Astrocyte (in vitro differentiated cells and primary cell): ENCODE results near the gene CACNA1B. TPM values are rescaled to one million over a fixed set of nuclear protein-coding genes. Genes with fewer than 3 reads are reported as not detected.

ENCODE experiments used
- DNase-seq: peaks from one replicate; pipeline ENCODE4 v3.0.0-alpha.2; 2010; ENCODE audit warnings: low read depth
- FAIRE-seq: peaks from 2 replicates; lab custom pipeline; 2011; peaks lifted over from hg19 to GRCh38; lab: Jason Lieb, UNC
- H2AFZ ChIP-seq: 2 replicates; pipeline ENCODE4 v1.6.0; 2012; ENCODE audit warnings: low read depth, low read length, inconsistent platforms
- H3K27ac ChIP-seq: 2 replicates; pipeline ENCODE4 v1.5.1; 2011; ENCODE audit warnings: low read depth, low read length, inconsistent platforms
- H3K27me3 ChIP-seq: 2 replicates; pipeline ENCODE4 v1.6.0; 2011; ENCODE audit warnings: low read length, inconsistent platforms; ENCODE audit not compliant: insufficient read depth
- H3K36me3 ChIP-seq: 2 replicates; pipeline ENCODE4 v1.5.1; 2011; ENCODE audit warnings: low read length, inconsistent platforms; ENCODE audit not compliant: insufficient read depth
- H3K4me1 ChIP-seq: 2 replicates; pipeline ENCODE4 v1.5.1; 2011; ENCODE audit warnings: low read length, inconsistent platforms; ENCODE audit not compliant: insufficient read depth
- H3K4me2 ChIP-seq: 2 replicates; pipeline ENCODE4 v1.6.0; 2012; ENCODE audit warnings: low read length, inconsistent platforms
- H3K4me3 ChIP-seq: 2 replicates; pipeline ENCODE4 v1.5.1; 2011; ENCODE audit warnings: low read depth, mild to moderate bottlenecking, low read length, inconsistent platforms; ENCODE audit not compliant: insufficient read depth
- H3K79me2 ChIP-seq: 2 replicates; pipeline ENCODE4 v1.6.0; 2012; ENCODE audit warnings: mild to moderate bottlenecking, low read length, inconsistent platforms; ENCODE audit not compliant: insufficient read depth
- H3K9ac ChIP-seq: 2 replicates; pipeline ENCODE4 v1.6.0; 2012; ENCODE audit warnings: mild to moderate bottlenecking, low read length, inconsistent platforms
- H3K9me3 ChIP-seq: 2 replicates; pipeline ENCODE4 v1.5.1; 2012; ENCODE audit warnings: low read depth, mild to moderate bottlenecking, low read length, inconsistent platforms; ENCODE audit not compliant: insufficient read depth
- H4K20me1 ChIP-seq: 2 replicates; pipeline ENCODE4 v1.6.0; 2012; ENCODE audit warnings: low read length, inconsistent platforms; ENCODE audit not compliant: insufficient read depth
- H3K27ac Mint-ChIP-seq: one replicate; pipeline ENCODE4 v1.8.0; 2021; ENCODE audit warnings: mild to moderate bottlenecking, mixed read lengths; ENCODE audit not compliant: unreplicated experiment
- H3K27me3 Mint-ChIP-seq: one replicate; pipeline ENCODE4 v1.8.0; 2021; ENCODE audit warnings: low read depth, mixed read lengths; ENCODE audit not compliant: unreplicated experiment
- H3K36me3 Mint-ChIP-seq: one replicate; pipeline ENCODE4 v1.8.0; 2021; ENCODE audit warnings: low read depth, mixed read lengths; ENCODE audit not compliant: unreplicated experiment
- H3K4me1 Mint-ChIP-seq: one replicate; pipeline ENCODE4 v1.8.0; 2021; ENCODE audit warnings: low read depth, mixed read lengths; ENCODE audit not compliant: unreplicated experiment
- H3K4me3 Mint-ChIP-seq: one replicate; pipeline ENCODE4 v1.8.0; 2021; ENCODE audit warnings: mild to moderate bottlenecking, moderate library complexity, mixed read lengths; ENCODE audit not compliant: unreplicated experiment
- H3K9me3 Mint-ChIP-seq: one replicate; pipeline ENCODE4 v1.8.0; 2021; ENCODE audit warnings: mild to moderate bottlenecking, mixed read lengths; ENCODE audit not compliant: unreplicated experiment
- CTCF ChIP-seq: IDR thresholded peaks from 2 replicates; pipeline ENCODE4 v1.5.1; 2011; ENCODE audit warnings: low read depth, mild to moderate bottlenecking, inconsistent platforms, low read length, moderate library complexity; ENCODE audit not compliant: insufficient read depth
- EZH2 ChIP-seq: IDR thresholded peaks from 2 replicates; pipeline ENCODE4 v1.6.1; 2012; ENCODE audit warnings: mild to moderate bottlenecking, low read length, inconsistent platforms; ENCODE audit not compliant: insufficient read depth
- total RNA-seq: library from RNA; stranded (reverse); gene quantifications from 2 replicates; pipeline ENCODE4 v1.2.1, GENCODE V29; 2021

CACNA1B gene
- total RNA-seq, 1 donor from 2014 or later = 3.1 TPM

- Mint-ChIP-seq H3K27me3 (peaks cover 24% of the 10 kb centered on the region), H3K36me3 (no peaks in the 10 kb centered on the region), H3K9me3 (peaks cover 9% of the 10 kb centered on the region), H3K27ac (no peak overlapping the region), H3K4me1 (no peaks in the 10 kb centered on the region), H3K4me3 (peak overlapping the region; percentile 68)
- Histone ChIP-seq H3K4me3 (no peak overlapping the region), H3K36me3 (no peaks in the 10 kb centered on the region), H3K9ac (no peak overlapping the region), H3K4me1 (no peaks in the 10 kb centered on the region), H3K4me2 (peak overlapping the region; percentile 83), H4K20me1 (no peaks in the 10 kb centered on the region), H3K79me2 (no peaks in the 10 kb centered on the region), H3K9me3 (no peaks in the 10 kb centered on the region), H3K27ac (no peak overlapping the region), H3K27me3 (no peaks in the 10 kb centered on the region), H2AFZ (no peak overlapping the region)
- FAIRE-seq = no peak
- no peak for TF ChIP-seq CTCF
- TF ChIP-seq EZH2 = no peak
- no peak for DNase-seq
Observed at GRCh38 chr9:137879052-137879451, 1.5 kb downstream of the CACNA1B start.

GRCh38 chr9:137879566-137880150 lies 2.1 kb downstream of the CACNA1B start:
- TF ChIP-seq CTCF (no peak), EZH2 (no peak)
- H3K4me3 Mint-ChIP-seq = peak overlapping the region; percentile 68

GRCh38 chr9:137880160-137880975 lies 2.8 kb downstream of the CACNA1B start:
- no peaks in the 10 kb centered on the region for H3K36me3 Mint-ChIP-seq
- no peak overlapping the region for H3K27ac Mint-ChIP-seq
- no peaks in the 10 kb centered on the region for H3K4me1 Mint-ChIP-seq
- Histone ChIP-seq H3K9me3 (no peaks in the 10 kb centered on the region), H3K79me2 (no peaks in the 10 kb centered on the region), H3K4me2 (no peak overlapping the region), H4K20me1 (no peaks in the 10 kb centered on the region), H3K9ac (no peak overlapping the region), H3K4me3 (no peak overlapping the region), H2AFZ (no peak overlapping the region), H3K27me3 (no peaks in the 10 kb centered on the region), H3K4me1 (no peaks in the 10 kb centered on the region), H3K27ac (no peak overlapping the region), H3K36me3 (no peaks in the 10 kb centered on the region)
- DNase-seq = no peak
- no peak for TF ChIP-seq CTCF
- no peak for TF ChIP-seq EZH2
- no peak for FAIRE-seq
- peaks cover 1% of the 10 kb centered on the region for H3K9me3 Mint-ChIP-seq
- no peak overlapping the region for H3K4me3 Mint-ChIP-seq
- peaks cover 16% of the 10 kb centered on the region for H3K27me3 Mint-ChIP-seq

More at GRCh38 chr9:137879566-137880150, 2.1 kb downstream of the CACNA1B start:
- FAIRE-seq (no peak), DNase-seq (no peak)
- H3K36me3 Mint-ChIP-seq = no peaks in the 10 kb centered on the region
- no peak overlapping the region for H3K4me3 ChIP-seq
- peaks cover 23% of the 10 kb centered on the region for H3K27me3 Mint-ChIP-seq
- H3K36me3 ChIP-seq = no peaks in the 10 kb centered on the region
- no peaks in the 10 kb centered on the region for H3K27me3 ChIP-seq
- no peaks in the 10 kb centered on the region for H3K9me3 ChIP-seq
- no peak overlapping the region for H3K27ac ChIP-seq
- peaks cover 8% of the 10 kb centered on the region for H3K9me3 Mint-ChIP-seq
- H3K4me2 ChIP-seq = no peak overlapping the region
- no peaks in the 10 kb centered on the region for H3K4me1 ChIP-seq
- H4K20me1 ChIP-seq = no peaks in the 10 kb centered on the region
- no peaks in the 10 kb centered on the region for H3K4me1 Mint-ChIP-seq
- no peaks in the 10 kb centered on the region for H3K79me2 ChIP-seq
- H2AFZ ChIP-seq = no peak overlapping the region
- no peak overlapping the region for H3K27ac Mint-ChIP-seq
- no peak overlapping the region for H3K9ac ChIP-seq
